IPS DF 4.7 (cell line): ENCODE measurements around the gene IQCK.

Experiments used
- DNase-seq: peaks from one replicate; pipeline ENCODE4 v3.0.0-alpha.2; 2013; ENCODE audit warnings: low spot score; ENCODE audit errors: extremely low read depth

IQCK gene

DNA sequence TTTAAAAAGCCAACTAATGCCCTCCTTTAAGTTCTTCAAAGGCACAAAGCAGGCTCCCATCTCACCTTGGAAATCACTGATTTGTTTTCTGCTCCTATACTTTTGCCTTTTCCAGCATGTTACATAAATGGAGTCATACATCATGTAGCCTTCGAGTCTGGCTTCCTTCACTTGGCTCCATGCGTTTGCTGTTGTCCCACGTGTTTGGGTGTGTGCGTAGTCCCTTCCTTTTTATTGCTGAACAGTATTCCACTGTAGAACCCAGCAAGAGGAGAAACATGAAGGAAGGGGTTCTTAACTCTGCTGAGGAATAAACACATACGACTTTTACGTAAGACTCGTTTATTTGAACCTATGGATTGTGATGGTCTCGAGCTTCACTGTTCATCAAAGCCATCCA lies 84.5 kb downstream of the IQCK start:
- no peak for DNase-seq

DNA sequence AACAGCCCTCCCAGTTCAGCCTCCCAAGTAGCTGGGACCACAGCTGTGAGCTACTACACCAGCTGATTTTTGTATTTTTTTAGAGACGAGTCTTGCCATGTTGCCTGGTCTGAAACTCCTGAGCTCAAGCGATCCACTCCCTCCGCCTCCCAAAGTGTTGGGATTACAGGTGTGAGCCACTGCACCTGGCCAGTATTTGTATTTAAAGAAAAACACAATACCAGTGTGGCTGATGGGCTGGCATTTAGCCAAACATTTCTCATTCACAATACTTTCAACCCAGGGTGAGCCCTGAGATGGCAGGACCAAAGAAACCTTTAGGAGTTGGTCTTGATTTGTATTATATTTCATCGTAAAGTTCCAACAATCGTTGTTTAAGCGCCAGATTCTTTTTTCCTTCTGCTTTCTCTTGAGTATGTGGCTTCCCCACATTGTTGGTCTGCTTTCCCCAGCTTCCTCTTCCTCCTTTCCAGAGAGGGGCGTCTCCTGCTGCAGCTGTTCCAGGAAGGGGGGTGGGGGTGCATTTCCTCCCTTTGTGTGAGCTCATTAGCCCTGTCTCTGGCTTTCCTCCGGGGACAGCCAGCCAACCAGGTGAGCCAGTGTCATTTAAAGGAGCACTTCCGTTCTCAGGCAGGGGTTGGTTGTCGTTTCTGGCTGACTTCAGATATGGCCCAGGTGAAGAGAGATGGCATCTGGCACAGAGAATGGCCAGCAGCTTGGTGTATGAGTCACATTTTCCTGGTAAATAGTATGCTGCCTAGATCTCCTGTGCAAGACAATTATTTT lies 86.7 kb downstream of the IQCK start:
- peak; percentile 44 for DNase-seq

DNA sequence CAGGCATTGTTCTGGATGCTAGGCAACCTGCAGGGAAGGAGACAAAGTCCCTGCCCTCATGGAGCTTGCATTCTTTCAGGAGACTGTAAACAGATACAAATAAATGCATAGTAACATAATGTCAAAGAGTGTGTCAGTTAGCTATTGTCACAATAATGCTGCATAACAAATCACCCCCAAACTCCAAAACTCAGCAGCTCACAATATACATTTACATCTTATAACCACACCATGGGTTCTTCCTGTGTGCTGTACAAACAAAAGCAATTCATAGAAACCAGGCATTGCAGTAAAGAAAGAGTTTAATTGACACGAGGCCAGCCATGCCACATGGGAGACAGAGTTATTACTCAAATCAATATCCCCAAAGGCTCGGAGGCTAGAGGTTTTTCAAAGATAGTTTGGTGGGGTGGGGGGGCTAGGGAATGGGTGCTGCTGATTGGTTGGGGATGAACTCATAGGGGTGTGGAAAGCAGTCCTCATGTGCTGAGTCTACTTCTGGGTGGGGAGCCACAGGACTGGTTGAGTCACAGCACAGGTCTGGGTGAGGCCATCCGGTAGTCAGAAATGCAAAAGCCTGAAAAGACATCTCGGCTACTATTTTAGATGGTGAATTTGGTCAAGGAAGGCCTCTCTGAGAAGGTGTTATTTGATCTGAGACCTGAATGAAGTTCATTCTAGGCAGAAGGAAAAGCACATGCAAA lies 87.5 kb downstream of the IQCK start:
- no peak for DNase-seq

DNA sequence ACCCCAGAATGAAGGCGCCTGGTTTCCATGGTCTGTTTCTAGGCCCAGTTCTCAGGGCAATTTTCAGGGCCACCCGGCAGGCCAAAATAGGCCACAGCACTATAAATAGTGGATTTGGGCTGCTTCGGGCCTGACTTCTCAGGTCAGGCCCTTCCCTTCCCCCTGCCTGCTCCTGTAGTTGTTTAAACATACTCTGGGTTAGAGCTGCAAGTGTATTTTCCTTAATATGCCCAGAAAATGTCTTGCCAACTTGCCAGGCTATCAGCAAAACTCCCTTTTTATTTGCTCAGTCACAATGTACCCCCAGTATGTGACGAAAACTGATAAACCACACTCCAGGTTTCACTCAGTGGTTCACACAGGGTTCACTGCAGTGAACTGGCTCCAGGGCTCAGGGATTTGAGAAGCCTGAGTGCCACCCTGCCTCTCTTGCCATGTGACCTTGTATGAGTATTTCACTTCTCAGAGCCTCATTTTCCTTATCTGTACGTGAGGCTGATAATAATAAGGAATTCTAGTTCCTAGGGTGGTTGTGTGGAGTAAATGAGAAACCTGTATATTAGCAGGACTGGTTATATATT lies 90.1 kb downstream of the IQCK start:
- DNase-seq = no peak

DNA sequence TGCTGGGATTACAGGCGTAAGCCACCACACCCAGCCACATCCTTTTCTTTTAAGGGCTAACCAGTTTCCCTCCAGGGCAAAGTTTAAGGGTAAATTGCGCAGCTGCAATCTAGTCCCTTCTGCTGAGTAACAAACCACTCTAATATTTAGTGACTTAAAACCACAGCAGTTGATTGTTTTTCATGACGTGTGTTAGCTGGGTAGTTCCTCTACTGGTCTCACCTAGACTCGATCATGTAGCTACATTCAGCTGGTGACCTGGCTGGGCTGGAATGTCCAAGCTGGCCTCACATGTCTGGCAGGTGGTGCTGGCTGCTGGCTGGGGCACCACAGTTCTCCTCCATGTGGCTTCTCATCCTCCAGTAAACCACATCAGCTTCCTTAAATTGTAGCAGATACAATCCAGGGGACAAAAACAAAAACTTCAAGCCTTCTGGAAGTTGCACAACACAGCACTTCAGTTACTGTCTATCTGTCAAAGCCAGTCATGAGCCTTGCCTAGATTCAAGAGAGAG lies 91.1 kb downstream of the IQCK start:
- no peak for DNase-seq

DNA sequence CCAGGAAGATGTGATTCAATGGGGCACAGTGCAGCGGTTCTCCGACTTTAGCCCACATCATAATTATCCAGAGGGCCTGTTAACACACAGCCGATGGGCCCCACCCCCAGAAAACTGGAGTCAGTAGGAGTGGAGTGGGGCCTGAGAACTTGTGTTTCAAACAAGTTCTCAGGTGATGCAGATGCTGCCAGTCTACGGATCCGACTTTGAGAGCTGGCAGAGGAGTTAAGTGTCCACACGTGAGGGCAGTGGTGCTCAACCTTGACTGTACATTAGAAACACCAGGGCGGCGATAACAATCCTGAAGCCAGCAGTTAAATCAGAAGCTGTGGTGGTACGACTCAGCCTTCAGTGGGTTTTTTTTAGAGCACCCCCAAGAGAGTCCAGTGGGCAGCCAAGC lies 91.6 kb downstream of the IQCK start:
- no peak for DNase-seq

DNA sequence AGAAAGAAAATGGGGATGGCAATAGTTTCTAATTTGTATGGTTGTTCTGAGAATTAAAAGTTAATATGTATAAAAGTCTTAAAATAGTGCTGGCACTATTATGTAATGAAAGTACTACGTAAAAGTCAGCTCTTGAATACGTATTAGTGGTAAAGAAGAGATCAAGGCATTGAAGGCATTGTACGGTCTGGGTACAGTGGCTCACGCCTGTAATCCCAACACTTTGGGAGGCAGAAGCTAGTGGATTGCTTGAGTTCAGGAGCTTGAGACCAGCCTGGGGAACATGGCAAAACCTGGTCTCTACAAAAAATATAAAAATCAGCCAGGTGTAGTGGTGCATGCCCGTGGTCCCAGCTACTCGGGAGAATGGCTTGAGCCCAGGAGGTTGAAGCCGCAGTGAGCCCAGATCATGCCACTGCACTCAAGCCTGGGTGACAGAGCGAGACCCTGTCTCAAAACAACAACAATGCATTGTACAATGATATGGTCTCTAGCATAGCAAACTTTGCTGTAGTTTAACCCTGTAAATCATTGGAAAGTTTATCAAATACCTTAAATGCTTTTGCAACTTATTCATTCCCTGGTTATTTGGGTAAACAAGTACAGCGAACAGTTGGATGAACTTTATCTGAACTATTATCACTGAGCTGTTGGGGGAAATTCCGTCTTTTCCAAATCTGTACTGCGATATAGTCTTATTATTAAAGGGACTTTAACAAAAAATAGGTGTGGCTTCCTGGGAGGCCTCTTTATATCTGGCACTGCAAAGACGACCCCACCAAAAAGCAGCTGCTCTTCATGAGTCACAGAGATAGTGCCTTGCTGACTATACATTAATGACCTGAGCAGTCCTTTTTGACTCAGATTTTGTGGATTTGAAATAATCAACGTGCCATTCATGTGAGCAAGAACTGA lies 93.0 kb downstream of the IQCK start:
- DNase-seq = no peak

DNA sequence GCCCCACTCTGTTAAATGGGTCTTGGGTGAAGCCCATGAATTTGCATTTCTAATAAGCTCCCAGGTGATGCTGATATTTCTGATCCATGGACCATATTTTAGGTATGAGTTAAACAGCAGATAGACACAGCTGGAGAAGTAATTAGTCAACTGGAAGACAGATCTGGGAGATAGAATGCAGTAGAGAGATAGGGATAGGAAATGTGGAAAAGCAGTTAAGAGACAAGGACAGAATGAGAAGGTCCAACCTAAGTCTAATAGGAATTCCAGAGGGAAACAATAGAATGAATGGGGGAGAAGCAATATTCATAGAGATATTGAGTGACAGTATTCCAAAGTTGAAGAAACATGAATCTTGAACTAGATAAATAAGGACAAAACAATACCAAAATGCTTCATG lies 94.9 kb downstream of the IQCK start:
- no peak for DNase-seq

DNA sequence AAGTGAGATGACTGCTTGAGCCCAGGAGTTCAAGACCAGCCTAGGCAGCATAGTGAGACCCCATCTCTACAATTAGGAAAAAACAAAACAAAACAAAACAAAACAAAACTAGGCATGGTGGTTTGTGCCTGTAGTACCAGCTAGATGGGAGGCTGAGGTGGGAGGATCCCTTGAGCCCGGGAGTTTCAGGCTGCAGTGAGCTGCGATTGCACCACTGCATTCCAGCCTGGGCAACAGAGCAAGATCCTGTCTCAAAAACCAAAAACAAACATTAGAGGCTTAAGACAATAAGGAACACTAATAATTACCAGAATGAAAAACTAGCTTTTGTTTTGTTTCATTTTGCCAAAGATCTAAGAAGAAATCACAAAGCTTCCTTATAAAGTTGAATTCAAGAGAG lies 97.3 kb downstream of the IQCK start:
- no peak for DNase-seq

DNA sequence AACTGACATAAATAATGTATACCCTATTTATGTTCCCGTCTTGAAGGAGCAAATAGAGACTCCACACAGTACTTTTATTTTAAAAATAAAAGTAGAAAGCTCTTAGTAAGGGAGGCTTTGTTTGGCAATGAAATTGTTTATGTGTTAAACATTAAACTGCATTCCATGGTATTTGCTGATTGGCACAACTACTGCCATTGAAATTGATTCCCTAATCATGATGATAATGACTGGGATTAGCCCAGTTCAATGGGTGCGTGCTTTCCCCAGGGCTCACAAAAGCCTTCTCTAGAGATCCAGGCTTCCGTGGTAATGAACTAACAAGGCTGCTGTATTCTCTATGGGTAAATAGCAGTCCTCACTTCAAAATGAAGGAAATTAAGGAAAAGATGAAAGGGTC lies 99.1 kb downstream of the IQCK start:
- no peak for DNase-seq

DNA sequence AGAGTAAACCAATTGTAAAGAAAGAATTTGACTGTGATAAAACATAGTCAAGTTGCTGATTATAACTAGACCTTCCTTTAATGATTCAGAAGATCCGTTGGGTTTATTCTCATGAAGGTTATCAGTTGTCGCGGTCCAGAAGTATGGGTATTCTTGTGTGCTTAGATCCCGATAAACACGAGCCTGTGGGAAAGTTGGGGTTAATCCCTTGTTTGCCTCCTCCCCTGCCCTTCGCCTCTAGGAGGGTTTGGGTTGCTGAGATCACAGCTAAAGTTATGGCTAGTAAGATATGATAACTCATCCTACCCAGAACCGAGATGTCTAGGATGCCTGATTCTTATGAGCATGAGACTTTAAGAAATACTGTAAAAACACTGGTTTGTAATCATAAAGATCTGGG lies 99.8 kb downstream of the IQCK start:
- no peak for DNase-seq

DNA sequence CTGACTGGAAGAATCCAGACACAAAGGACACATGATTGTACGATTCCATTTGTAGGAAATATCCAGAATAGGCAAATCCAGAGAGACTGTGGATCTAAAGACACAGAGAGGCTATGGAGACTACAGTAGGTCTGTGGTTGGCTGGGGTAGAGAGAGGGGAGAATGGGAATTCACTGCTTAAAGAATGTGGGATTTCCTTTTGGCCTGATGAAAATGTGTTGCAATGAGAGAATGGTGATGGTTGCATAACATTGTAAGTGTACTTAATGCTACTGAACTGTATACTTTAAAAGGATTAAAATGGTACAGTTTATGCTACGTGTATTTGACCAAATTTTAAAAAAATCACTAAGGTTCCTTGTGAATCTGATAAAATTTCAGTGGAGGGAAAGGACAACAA lies 104.5 kb downstream of the IQCK start:
- DNase-seq = no peak

DNA sequence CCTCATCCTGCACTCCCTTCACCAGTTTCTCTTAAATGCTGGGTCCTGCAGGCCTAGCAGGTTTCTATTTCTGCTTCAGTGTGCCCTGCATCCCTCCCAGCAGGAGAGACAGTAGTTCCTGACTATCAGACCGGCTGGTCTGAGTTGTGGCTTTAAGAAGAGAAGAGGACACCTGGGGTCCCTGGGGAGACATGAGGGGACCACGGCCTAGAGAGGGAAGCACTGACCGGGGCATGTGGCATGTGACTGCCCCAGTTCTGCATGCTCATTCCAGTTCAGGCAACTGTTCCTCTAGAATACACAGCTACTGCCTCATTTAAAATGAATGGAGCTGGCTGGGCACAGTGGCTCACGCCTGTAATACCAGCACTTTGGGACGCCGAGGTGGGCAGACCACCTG lies 105.3 kb downstream of the IQCK start:
- DNase-seq = no peak

DNA sequence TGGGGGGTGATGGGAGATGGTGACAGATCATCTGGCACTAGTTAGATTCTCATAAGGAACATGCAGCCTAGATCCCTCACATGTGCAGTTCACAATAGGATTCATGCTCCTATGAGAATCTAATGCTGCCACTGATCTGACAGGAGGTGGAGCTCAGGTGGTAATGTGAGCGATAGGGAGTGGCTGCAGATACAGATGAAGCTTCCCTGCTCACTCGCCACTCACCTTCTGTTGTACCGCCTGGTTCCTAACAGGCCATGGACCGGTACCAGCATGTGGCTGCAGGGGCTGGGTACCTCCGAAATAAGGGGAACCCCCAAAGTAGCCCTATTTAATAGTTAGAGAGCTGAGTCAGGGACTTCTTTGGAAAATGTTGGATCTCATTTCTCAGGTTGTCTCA lies 106.1 kb downstream of the IQCK start:
- DNase-seq = no peak

DNA sequence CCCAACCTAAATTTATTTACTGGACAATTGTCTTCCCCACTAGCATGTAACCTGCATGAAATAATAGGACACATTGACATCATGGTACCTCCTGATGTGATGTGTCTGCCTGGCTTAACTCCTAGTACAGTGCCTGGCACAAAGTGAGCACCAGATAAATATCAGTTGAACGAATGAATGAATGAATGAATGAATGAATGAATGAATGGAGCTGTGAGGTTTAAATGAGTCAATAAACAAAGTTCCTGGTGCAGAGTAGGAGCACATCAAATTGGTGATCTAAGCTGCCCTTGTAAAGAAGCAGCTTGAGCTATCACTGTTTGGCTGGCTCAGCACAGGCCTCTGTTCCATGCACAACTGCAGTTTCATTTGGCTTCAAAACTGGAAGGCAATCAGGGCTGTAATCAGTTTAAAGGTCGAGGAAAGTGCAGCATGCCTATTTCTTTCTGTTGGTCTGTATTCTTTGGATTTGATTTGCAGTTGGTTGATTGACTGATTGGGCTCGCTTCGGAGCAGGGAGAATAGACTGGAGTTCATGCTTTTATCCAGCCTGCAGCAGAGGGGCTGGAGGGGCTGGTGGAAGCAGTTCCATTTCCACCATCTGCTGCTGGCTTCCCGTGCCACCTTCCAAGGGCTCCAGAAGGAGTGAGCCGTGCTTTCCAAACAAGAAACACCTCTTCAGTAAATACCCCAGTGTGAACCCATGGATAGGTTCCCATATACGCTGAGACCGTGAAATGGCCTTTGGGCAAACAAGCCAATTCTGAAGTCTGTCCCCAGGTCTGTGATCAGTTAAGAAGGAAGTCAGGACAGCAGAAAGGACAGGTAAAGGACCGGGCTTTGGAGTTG lies 112.0 kb downstream of the IQCK start:
- no peak for DNase-seq

DNA sequence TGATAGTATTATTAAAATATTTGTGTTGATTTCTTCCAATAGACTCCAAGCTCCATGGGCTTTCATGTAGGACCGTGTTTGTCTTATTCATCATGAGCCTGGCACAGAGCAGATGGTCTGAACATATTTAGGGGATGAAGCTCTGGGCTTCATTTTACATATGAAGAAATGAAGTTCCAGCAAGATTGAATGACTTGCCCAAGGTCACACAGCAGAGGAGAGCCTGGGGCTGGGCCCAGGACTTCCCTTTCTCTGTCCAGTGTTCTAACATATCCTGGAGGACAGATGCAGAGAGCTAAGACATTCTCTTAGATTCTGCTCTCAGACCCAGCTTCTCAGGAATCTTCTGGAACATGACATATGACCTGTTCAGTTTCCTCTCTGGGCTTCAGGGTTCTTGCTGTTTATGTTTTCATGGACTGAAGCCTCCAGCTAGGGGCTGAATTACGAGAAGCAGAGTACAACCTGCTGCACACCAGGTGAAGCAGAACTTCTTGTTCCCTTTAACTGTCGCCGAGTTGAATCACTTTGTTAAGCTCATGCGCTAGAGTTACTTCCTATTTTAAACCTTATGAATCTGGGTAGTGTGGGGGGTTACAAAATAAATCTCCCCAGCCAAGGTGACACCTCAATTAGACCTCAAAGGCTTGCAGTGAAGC lies 113.0 kb downstream of the IQCK start:
- no peak for DNase-seq

DNA sequence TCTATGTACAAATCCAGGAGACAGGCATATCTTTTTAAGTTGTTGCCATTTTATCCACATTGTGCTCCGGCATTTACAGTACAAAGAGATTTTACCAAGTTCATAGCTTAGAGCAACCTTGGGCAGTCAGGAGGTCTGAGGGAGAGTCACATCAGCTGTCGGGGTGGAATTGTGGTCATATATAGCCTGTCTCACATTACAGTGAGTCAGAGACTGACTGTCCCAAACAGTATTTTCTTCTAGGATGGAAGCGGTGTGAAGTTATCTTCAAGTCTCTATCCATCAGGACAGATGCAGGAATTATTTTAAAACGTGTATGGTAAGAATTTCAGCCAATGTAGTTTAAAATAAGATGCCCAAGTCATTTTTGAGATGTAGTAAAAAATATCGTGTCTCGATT lies 113.6 kb downstream of the IQCK start:
- DNase-seq = no peak

DNA sequence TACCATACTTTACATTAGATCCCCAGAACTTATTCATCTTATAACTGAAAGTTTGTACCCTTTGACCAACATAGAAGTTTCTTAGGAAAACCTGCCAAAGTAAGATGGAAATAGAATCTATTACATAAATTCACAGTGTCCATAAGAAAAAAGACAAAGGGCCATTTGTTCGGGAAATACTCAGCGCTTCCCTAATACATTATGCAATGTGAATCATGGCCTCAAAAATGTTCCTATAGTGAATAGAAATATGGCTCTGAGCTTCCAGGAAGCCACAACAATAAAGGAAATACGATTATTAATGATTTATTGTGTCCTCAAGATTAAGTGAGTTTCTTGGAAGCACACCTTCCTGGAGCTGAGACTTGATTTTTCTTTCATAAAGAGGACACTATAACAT lies 115.1 kb downstream of the IQCK start:
- no peak for DNase-seq

DNA sequence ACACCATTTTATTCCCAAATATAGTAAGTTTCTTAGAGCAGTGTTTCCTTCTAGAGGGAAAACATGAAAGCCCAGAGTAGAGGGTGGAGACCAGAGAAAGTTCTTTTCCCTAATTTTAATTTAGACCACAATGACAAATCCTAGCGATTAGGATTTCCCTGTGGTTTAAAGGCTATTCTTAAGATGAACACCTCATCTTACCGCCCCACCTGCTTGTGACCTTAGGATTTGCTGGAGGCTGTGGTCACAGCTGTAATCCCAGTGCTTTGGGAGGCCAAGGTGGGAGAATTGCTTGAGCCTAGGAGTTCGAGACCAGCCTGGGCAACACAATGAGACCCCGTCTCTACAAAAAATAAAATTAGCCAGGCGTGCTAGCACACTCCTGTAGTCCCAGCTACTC lies 115.5 kb downstream of the IQCK start:
- no peak for DNase-seq

DNA sequence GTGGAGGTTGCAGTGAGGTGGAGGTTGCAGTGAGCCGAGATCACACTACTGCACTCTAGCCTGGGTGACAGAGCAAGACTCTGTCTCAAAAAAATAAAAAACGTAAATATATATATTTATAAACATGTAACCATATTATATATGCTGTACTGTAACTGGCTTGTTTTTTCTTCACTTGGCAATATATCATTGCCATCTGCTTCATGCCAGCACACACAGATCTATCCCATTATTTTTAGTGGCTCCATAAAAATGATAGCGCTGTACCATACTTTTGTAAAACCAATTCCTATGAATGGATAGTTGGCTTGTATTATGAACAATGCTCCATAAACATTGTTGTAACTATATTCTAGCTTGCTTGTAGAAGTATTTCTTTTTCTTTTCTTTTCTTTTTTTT lies 117.1 kb downstream of the IQCK start:
- DNase-seq = no peak
